ENCODE results near the gene SPATA6L.
"Not testable (repeated sequence)": the region's sequence is repeated elsewhere in the genome, so short reads cannot be mapped to it uniquely, and the experiment has no call there.

The SPATA6L gene

GRCh38 chr9:4638968-4639367, 27.3 kb downstream of the SPATA6L start:
- FAIRE-seq (no peak), DNase-seq (ENCODE audit: low spot score) (no peak)

GRCh38 chr9:4630836-4631235, 35.4 kb downstream of the SPATA6L start:
- no peak for DNase-seq (ENCODE audit: low spot score)
- no peak for FAIRE-seq

GRCh38 chr9:4622016-4622415, 44.3 kb downstream of the SPATA6L start:
- DNase-seq (ENCODE audit: low spot score) (no peak), FAIRE-seq (no peak)

- DNase-seq (ENCODE audit: low spot score) (no peak), FAIRE-seq (no peak)
Measured at GRCh38 chr9:4620881-4621555, 45.3 kb downstream of the SPATA6L start.

GRCh38 chr9:4620057-4620765, 46.1 kb downstream of the SPATA6L start:
- DNase-seq (ENCODE audit: low spot score) (no peak), FAIRE-seq (no peak)

GRCh38 chr9:4618700-4619099, 47.6 kb downstream of the SPATA6L start:
- no peak for DNase-seq (ENCODE audit: low spot score)
- no peak for FAIRE-seq

GRCh38 chr9:4617752-4618151, 48.5 kb downstream of the SPATA6L start:
- FAIRE-seq (no peak), DNase-seq (ENCODE audit: low spot score) (no peak)

- FAIRE-seq (no peak), DNase-seq (ENCODE audit: low spot score) (no peak)
Measured at GRCh38 chr9:4615778-4616177, 50.5 kb downstream of the SPATA6L start.

GRCh38 chr9:4615251-4615650, 51.0 kb downstream of the SPATA6L start:
- DNase-seq (ENCODE audit: low spot score) = no peak
- FAIRE-seq = no peak

GRCh38 chr9:4614627-4615026, 51.7 kb downstream of the SPATA6L start:
- FAIRE-seq (no peak), DNase-seq (ENCODE audit: low spot score) (no peak)

- FAIRE-seq; DNase-seq (ENCODE audit: low spot score): not testable (repeated sequence)
Measured at GRCh38 chr9:4606033-4606432, 60.2 kb downstream of the SPATA6L start.

GRCh38 chr9:4604678-4605095, 61.6 kb downstream of the SPATA6L start:
- DNase-seq (ENCODE audit: low spot score) (peak; percentile 30), FAIRE-seq (peak; percentile 56)

GRCh38 chr9:4603830-4604229, 62.5 kb downstream of the SPATA6L start:
- FAIRE-seq = no peak

GRCh38 chr9:4600368-4600767, 65.9 kb downstream of the SPATA6L start:
- DNase-seq (ENCODE audit: low spot score) (no peak), FAIRE-seq (no peak)

More at GRCh38 chr9:4603830-4604229, 62.5 kb downstream of the SPATA6L start:
- no peak for DNase-seq (ENCODE audit: low spot score)

- FAIRE-seq (no peak), DNase-seq (ENCODE audit: low spot score) (no peak)
Measured at GRCh38 chr9:4596165-4596922, 69.9 kb downstream of the SPATA6L start.

GRCh38 chr9:4594994-4595393, 71.3 kb downstream of the SPATA6L start:
- FAIRE-seq = no peak
- no peak for DNase-seq (ENCODE audit: low spot score)

- DNase-seq (ENCODE audit: low spot score) (no peak), FAIRE-seq (no peak)
Measured at GRCh38 chr9:4594545-4594944, 71.7 kb downstream of the SPATA6L start.

- DNase-seq (ENCODE audit: low spot score) (no peak), FAIRE-seq (no peak)
Measured at GRCh38 chr9:4592886-4593285, 73.4 kb downstream of the SPATA6L start.

- no peak for DNase-seq (ENCODE audit: low spot score)
- FAIRE-seq = no peak
Measured at GRCh38 chr9:4592295-4592694, 74.0 kb downstream of the SPATA6L start.

- no peak for FAIRE-seq
- no peak for DNase-seq (ENCODE audit: low spot score)
Measured at GRCh38 chr9:4591123-4591500, 75.2 kb downstream of the SPATA6L start.

- FAIRE-seq (no peak), DNase-seq (ENCODE audit: low spot score) (no peak)
Measured at GRCh38 chr9:4590430-4591122, 75.7 kb downstream of the SPATA6L start.

- DNase-seq (ENCODE audit: low spot score) (no peak), FAIRE-seq (no peak)
Measured at GRCh38 chr9:4588721-4589120, 77.6 kb downstream of the SPATA6L start.

Measured in RCC 7860 (cell line).